Mammary epithelial cell (primary cell): Measurements from ENCODE around the gene COL8A2.

Source experiments
- EZH2 ChIP-seq: IDR thresholded peaks from 2 replicates; pipeline ENCODE4 v1.6.1; 2012; ENCODE audit warnings: low read length, inconsistent platforms, borderline replicate concordance
- TF ChIP-seq, protein P1 (sequence below), 2 donors: IDR thresholded peaks in 1 of 2; conservative IDR thresholded peaks in 1 of 2; 2 replicates each; pipeline ENCODE4 v1.5.1; 2011 to 2012; ENCODE audit warnings: inconsistent platforms in 2 of 2, low read length in 2 of 2, mild to moderate bottlenecking in 2 of 2, control low read depth in 1 of 2, low read depth in 1 of 2; ENCODE audit not compliant: insufficient read depth in 1 of 2; ENCODE audit errors: extremely low read depth in 1 of 2

DNA sequence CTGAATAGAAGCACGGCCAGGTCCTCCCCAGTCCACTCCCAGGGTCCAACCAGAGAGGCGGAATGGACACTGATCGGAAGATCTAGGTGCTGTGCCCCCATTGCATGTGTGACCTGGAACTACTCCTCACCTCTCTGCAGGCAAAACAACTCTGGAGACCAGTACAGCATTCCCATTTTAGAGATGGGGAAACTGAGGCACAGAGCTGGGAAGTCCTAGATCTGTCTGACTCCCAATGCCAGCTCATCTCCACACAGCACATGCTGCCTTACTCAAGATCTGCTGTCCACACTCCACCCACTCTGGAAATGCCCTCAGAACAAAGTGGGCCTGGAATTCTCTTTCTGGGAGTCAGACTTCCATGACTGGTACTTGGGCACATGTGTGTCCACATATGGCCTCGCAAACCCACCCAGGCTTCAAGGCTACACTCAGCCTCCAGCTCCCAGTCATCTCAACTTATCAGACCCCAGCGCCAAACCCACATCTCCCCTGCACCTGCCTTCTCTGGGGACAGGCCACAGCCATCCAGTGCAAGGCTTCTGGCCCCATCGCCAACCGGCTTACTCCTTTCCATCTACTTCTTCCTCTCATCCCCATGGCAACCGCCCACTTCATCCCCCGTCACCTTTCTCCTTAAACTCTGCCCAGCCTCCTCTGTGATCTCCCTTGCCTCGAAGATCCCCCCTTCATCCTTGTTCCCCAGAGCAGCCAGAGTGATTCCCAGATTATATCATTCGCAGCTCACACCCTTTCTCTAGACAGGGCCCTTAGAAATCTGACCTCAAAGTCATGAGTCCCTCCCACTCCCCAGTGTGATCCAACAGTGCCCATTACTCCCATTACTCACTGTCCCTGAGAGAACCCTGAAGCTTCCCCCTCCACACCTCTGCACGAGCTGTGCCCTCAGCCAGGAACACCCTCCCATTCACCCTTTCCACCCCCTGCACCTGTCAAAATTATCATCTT lies 2.7 kb downstream of the COL8A2 start:
- TF ChIP-seq, protein P1, sequence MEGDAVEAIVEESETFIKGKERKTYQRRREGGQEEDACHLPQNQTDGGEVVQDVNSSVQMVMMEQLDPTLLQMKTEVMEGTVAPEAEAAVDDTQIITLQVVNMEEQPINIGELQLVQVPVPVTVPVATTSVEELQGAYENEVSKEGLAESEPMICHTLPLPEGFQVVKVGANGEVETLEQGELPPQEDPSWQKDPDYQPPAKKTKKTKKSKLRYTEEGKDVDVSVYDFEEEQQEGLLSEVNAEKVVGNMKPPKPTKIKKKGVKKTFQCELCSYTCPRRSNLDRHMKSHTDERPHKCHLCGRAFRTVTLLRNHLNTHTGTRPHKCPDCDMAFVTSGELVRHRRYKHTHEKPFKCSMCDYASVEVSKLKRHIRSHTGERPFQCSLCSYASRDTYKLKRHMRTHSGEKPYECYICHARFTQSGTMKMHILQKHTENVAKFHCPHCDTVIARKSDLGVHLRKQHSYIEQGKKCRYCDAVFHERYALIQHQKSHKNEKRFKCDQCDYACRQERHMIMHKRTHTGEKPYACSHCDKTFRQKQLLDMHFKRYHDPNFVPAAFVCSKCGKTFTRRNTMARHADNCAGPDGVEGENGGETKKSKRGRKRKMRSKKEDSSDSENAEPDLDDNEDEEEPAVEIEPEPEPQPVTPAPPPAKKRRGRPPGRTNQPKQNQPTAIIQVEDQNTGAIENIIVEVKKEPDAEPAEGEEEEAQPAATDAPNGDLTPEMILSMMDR (conservative IDR thresholded peaks at IDR 0.05 in 1 of 2, IDR thresholded peaks at IDR 0.05 in 1 of 2; ENCODE audit: extremely low read depth in 1 of 2, insufficient read depth in 1 of 2, low read depth in 1 of 2, low read length in 2 of 2) = no peak
- TF ChIP-seq EZH2 = no peak
